Activated CD4-positive, alpha-beta T cell treated with anti-CD3 and anti-CD28 coated beads for 24 hours (primary cell): ENCODE data around the gene SLC39A8.

Experiments used
- DNase-seq, 2 donors: peaks; one replicate each; pipeline ENCODE4 v3.0.0-alpha.2; 2020; ENCODE audit warnings: low read depth in 2 of 2

The SLC39A8 gene

DNA sequence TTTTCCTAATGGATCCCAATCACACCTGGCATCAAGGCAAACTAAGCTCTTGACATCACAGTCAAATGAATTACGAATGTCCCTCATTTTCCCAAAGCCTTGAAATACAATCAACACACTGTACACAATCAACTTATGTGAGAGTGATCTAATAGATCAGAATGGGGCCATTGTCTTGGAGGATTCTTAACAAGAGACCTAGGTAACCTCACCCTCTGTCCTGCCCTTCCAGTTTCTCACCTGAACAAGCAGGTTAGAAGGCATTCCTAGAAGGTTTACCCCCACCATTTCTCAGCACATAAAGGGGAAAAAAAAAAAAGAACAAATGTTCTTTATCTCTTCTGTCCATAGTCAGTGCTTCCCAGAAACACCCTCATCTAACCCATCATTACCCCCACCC is 6.3 kb downstream of the SLC39A8 start:
- no peak for DNase-seq

DNA sequence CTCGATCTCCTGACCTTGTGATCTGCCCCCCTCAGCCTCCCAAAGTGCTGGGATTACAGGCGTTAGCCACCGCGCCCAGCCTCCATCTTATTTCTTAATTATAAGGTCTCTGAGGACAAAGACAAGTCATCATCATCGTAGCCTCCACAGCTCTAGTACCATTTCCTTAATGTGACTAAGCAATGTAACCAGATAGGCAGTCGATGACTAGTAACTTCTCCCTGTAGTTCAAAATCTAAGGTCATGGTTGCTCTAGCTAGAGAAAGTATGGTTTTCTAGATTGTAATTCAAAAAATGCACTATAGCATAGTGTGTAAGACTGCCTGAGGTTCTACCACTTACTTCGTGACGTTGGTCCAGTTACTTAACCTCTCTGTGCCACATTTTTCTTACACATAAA is 6.9 kb downstream of the SLC39A8 start:
- DNase-seq: no peak

DNA sequence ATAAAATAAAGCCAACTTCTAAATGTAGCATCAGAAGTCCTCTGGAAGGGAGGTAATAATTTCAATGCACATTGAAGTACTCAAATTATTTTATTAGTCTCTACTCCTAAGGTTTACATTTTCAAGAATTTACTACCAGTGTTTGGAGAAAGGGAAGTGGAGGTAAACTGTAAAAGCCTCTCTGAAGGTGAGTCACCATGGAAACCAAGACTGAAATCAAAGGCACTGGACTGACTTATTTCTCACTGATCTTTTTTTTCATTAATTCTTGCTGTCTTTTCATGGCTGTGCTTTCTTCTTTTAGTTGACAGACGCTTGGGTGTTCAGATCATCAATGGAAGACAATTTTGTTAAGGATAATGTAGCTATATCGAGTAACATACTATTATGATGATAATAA is 9.7 kb downstream of the SLC39A8 start:
- DNase-seq: no peak

DNA sequence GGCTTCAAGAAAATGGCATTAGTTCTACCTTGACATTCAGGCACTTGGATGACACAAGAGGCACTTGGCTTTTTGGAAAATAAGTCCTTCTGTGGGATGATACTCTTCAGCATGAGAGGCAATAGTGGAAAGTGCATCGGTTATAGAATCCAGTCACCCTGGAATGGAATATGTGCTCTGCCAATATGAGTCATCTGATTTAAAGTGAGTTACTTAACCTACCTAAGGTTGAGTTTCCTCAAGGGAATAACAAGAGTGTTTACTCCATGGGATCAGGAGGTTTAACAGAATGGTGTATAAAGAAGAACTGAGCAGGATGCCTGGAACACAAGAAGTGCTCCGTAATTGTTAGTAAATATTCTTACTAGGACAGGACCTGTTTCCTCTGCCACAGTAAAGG is 10.7 kb downstream of the SLC39A8 start:
- DNase-seq: no peak

DNA sequence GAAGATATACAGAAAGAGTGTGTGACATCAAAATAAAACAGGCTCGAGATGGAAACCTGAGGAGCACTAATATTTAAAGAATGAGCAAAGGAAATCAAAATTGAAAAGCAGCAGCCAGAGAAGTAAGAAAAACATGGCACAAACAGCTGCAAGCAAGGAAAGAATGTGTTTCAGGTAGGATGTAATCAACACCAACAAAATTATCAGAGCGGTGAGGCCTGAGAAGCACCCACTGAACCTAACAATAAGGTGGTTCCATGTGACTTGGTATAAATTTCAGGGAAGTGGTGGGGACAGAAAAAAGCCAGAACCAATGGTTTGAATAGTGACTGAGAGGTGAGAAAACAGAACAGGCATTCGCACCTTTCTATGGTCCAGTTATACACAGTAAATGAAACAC is 11.5 kb downstream of the SLC39A8 start:
- no peak for DNase-seq

DNA sequence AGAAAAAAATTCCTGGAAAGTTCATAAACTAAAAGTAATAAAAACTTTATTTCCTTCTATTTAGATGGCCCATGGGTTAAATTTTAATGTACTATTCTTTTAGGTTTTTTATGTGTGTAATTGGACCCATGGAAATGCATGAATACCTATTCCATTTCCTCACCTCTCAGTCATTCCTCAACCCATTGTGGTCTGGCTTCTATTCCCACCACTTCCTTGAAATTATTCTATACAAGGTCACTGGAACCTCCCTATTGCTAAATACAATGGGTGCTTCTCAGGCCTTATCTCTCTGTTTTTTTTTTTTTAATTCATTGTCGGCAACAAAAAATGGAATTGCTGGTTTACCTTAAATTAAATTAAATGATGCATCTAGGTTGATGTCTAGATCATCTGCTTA is 17.2 kb downstream of the SLC39A8 start:
- no peak for DNase-seq

DNA sequence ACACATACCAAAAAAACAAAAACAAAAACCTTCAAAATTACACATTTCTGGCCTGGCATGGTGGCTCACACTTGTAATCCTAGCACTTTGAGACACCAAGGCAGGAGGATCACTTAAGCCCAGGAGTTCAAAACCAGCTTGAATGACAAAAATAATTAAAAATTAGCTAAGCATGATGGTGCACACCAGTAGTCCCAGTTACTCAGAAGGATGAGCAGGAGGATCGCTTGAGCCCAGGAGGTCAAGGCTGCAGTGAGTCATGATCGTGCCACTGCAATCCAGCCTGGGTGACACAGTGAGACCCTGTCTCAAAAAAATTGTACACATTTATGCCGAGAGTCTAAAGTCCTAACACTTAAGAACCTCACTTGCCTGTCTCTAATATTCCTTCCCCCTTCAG is 18.3 kb downstream of the SLC39A8 start:
- DNase-seq: no peak

DNA sequence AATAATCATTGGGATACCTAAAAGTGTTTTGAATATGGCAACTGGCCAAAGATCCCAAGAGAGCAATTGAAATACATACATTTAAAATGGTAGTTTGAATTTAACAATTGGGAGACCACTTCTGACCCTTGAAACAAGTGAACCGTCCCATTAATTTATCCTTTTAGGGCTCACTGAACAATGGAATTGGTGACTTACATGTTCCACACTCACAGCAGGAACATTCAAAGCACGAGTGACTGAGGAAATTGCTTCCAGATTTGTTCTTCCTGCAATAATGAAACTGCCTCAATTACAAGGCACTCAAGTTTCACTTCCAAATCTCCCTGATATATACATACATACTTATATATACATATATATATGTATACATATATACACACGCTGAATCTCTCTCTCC is 20.6 kb downstream of the SLC39A8 start:
- no peak for DNase-seq

DNA sequence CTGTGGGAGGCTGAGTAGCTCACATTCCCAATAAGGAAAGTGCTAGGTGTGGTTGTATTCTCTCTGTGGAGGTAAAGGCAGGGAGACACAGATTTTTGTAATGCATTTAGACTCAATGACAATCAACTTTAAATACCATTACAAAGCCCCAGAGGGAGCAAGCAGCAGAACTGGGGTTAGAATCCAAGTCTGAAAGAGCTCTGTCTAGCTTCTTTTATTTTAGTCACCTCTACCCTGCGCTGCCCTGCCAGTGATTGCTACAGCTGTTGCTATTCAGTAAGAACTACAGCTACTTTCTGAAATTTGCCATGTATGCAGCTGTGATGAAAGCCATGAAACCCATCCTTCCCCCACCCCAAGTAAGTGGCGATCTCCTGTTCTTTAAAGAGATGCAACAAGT is 22.5 kb downstream of the SLC39A8 start:
- no peak for DNase-seq

DNA sequence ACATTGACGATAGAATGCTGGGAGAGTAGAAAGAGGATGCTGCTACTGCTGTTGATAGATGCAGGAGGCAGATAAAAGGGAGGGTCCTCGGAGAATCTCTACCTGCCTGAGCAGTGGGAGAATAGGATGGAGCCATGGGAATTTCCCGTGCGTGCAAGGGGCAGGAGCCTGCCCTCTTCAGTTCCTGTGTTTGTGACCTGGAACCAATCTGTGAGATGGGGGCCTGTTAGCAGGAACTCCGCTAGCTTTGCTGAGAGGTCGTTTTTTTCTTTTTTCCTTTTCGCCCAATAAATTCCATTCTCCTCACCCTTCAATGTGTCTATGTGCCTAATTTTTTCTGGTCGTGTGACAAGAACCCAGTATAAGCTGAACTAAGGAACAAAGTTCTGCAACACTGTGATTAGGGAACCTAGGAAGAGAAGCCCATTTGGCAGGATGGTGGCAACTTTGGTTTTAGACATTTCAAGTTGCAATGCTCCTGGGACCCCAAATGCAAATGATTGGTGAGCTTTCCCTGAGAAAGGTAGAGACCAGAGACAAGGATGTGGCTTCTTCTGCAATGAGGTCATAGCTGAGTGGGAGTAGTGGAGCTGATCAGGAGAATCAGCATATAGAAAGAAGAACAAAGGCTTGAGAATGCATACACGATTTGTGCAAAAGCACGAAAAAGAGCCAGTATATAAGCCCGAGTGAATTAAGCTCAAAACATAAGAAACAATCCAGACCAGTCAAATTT is 23.9 kb downstream of the SLC39A8 start:
- no peak for DNase-seq

DNA sequence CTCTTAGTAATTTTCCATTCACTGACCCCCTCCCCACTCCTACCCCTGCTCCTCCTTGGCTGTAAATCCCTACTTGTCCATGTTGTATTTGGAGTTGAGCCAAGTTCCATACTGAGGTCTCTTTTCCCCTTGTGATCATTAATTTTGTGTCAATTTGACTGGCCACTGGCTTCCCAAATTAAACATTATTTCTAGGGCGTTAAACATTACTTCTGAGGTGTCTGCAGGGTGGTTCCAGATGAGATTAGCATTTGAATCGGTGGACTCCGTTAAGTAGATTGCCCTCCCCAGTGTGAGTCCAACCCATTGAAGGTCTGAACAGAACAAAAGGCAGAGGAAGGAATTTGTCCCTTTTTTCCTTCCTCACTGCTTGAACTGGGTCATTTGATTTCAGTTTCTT is 25.7 kb downstream of the SLC39A8 start:
- DNase-seq: no peak

DNA sequence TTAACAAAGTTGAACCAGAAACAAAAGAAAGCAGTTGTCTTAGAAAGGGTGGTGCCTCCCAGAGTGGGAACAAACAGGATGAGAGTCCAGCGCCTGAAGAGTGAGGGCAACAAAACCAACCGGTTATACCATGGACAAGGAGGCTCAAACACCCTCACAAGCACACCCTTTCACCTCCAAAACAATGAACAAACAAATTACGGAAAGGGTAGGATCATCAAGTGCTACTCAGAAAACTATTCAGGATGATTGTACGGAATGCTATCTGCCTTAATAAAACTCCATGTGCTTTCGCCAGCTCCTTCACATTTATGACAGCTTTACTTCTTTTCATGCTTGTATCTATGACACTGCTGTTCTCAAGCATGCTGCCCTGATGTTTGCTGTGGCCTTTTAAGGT is 26.8 kb downstream of the SLC39A8 start:
- DNase-seq: no peak

DNA sequence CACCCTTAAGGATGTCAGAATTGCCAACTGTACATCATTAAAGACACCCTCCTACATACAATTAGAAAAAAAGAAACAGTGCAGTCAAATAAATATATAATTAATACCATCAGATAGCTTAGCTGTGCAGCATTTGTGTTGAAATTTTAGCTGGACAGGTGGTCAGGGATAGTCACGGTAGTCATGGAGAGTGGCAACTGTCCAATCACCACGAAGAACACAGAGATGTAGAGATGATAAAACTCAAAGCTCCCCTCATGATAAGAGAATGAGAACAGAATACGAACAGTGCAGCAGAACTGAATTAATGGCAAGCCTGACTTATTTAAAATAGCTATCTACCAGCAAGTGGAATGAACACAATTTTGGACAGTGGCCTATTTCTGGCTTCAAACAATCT is 27.2 kb downstream of the SLC39A8 start:
- no peak for DNase-seq

DNA sequence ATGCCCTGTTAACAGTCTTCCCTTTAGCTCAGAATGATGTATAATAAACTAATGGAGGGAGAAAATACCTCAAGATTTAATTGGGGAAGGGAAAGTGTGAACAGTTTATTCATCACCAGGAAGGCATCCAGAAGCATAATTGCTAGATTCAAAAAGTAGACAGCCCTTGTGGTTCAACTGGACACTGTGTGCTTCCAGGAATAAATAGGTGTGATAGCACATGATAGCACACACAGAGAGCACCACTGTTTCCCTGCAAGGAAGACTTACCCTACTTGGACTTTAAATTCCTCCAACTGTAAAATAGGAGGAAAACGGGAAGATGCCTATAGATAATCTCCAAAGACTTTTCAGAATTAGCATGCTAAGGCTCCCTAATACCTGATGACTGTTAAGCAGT is 27.8 kb downstream of the SLC39A8 start:
- no peak for DNase-seq

DNA sequence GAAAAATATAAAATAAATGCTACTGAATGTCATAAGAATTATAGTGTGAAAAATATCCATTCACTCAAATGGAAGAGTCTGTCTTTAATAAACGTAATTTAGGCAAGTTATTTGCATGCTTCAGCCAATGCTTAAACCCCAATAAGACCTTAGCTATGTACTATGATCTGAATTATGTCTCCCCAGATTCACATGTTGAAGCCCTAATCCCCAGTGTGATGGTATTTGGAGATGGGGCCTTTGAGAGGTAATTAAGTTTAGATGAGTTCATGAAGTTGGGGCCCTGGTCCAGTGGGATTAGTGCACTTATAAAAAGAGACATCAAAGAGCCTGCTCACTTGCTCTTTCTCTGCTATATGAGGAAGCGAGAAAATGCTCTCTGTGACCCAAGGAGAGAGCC is 28.7 kb downstream of the SLC39A8 start:
- no peak for DNase-seq

DNA sequence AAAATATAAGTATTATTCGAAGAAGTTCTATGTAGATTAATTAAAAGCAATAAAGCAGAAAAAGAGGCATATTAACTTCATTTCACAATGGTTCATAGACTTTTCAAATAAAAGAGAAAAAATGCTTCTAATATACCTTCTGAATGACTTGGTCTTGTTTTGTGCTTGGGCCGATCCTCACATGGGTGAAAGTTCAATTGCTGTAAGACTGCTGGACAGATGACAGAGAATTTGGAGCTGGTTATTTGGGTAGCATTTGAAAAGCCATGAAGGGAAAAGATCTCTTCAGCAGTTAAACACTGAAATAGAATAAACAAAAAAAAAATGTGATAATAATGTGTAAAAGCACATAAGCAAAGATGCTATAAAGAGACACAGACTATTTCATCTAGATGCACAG is 29.8 kb downstream of the SLC39A8 start:
- DNase-seq: no peak

DNA sequence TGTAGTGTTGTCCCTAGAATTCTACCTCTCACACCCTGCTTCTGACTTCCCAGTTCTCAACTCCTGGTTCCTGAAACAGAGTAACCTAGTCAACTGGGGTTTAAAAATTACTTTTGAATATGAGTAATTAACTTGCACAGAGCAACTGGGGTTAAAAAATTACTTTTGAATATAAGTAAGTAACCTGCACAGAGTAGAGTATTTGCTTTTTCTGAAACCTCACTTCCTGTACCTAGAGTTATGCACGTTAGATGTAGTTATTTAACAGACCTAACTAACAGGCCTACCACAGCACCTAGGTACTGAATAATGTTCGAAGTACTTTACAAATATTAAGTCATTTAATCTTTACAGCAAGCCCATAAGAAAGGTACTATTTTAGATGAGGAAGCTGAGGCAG is 32.9 kb downstream of the SLC39A8 start:
- no peak for DNase-seq

DNA sequence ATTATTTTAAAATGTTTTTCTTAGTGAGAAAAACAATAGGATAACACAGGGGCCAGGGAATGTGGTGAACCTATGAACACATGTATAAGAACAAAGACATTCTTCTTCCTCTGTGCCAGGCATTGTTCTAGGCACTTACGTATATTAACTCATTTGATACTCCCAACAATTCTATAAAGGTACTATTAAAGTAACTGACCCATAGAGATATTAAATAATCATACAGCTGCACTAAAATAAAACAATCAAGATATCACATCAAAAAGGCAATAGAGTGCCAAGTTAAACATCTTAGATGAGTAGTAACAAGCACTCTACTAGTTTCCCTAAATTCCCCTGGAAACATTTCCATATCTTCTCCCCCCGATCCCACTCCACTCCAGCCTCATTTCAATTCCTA is 33.4 kb downstream of the SLC39A8 start:
- DNase-seq: no peak

DNA sequence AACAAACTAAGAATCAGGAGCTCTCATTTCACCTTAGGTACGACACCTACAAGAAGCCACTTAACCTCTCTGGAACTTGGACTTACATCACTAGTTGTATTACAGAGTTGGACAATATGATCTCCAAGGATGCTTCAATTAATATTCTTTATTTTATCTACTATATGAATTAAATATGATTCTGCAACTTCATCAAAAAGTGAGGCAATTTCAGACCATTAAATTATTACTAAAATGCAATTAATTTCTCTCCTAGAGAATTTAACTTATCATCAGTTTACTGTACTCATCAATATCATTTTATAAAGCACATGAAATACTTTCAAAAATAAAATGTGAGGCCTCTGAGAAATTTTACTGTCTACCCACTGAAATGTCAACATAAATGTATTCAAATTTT is 33.9 kb downstream of the SLC39A8 start:
- DNase-seq: no peak

DNA sequence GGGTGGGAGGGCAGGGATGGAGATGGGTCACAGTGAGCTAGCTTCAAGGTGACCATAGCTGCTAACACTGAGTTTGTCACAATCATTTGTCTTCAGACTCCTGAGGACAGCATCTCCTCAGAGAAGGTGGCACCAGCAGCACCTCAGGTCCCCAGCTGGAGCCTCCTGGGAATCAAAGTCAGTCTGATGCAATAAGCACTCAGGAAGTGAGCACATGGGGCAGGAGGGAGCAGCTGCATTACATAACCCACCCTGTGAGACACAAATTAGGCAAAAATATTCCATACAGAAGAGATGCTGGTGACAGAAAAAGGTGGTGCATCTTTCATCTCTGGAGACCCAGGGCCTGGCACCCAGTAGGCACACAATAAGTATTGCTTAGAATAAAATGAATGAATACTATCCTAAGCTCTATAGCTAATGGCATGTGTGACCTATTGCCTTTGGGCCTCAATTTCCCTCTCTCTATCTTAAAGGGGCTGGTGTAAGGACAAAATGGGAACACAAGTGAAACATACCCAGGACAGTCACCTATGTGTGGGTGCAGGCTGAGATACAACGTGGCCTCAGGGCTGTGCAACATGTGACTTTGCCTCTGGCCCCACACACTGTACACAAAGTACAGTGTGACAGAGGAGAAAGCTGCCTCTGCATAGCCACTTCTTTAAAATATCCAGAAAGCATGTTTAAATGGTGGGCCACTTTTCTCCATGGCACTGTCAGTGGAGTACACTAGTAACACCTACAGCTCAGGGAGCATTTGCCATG is 37.1 kb downstream of the SLC39A8 start:
- no peak for DNase-seq

DNA sequence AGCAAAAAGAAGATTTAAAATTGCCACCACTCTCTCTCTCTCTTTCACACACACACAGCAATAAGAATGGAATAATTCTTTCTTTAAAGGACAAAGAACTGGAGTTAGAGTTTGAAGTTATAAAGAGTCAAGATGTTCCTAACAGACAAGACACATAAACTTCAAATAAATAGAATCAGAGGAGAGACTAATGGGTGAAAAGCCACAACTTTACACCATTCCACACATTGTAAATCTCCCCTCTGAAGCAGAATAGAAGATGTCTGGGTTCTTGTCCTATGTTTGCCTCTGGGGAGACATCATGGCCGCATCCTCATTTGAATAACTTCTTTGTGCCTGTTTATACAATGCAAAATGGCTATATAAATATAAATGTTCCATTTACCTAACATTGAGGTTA is 39.6 kb downstream of the SLC39A8 start:
- no peak for DNase-seq

DNA sequence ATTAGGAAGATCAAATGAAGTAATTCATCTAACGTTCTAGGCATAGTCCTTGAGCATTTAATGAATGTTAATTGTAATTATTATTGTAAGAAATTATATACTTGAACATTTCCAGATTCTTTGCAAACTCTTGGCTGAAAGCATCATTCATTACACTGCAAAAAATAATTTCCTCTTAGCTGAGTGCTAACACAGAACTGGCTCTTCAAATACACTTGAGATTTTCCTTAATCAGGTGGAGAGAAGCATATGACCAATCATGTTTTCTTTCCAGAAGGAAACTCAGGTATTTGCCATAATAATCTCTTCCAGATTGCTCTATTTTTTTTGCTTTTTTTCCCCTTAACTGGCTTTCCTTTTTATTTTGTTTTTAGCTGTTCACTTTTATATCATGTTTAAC is 42.5 kb downstream of the SLC39A8 start:
- no peak for DNase-seq

DNA sequence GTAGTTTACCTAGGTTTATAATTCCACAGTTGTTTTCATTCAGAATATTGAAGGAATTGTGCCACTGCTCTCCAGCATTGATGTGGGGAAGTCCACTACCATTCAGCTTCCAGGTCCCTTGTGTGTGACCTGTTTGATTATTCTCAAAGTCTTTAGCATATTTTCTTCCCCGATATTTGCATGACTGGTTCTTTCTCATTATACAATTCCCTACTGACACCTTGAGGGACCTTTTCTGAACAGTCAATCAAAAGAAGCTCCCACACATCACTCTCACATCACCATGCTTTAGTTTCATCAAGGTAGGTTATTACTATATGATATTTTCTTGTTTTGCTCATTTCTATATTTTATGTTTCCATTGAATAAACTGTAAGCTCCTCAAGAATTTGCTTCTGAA is 44.1 kb downstream of the SLC39A8 start:
- no peak for DNase-seq
